HG03095 (cell line): Measurements from ENCODE around the gene NRARP.
"Not testable (repeated sequence)": the region's sequence is repeated elsewhere in the genome, so short reads cannot be mapped to it uniquely, and the experiment has no call there.

Experiments used
- ATAC-seq: cut with Tn5 transposase; IDR thresholded peaks from one replicate; pipeline ENCODE4 v1.9.1; 2021; ENCODE audit warnings: moderate library complexity; ENCODE audit not compliant: unreplicated experiment

NRARP gene

GRCh38 chr9:137264067-137264466, 38.0 kb downstream of the NRARP start:
- no peak for ATAC-seq

- no peak for ATAC-seq
Measured at GRCh38 chr9:137263506-137263905, 38.6 kb downstream of the NRARP start.

- ATAC-seq, result no peak
Measured at GRCh38 chr9:137262909-137263285, 39.2 kb downstream of the NRARP start.

DNA sequence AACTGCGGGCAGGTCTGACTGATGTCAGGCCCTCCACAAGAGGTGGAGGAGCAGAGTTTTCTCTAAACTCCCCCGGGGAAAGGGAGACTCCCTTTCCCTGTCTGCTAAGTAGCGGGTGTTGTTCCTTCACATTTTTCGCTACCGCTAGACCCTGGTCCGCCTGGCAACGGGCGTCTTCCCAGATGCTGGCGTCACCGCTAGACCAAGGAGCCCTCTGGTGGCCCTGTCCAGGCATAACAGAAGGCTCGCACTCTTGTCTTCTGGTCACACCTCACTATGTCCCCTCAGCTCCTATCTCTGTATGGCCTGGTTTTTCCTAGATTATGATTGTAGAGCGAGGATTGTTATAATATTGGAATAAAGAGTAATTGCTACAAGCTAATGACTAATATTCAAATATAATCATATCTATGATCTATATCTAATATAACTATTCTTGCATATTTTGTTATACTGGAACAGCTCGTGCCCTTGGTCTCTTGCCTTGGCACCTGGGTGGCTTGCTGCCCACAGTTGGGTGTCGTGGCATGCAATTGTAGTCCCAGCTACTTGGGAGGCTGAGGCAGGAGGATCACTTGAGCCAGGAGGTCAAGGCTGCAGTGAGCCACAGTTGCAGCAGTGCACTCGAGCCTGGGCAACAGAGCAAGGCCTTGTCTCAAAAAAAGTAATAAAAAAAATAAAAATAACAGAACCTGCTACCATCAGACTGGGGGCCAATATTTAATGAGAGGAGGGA, 39.7 kb downstream of the NRARP start:
- ATAC-seq, result not testable (repeated sequence)

- no peak for ATAC-seq
Measured at GRCh38 chr9:137256856-137257255, 45.2 kb downstream of the NRARP start.

DNA sequence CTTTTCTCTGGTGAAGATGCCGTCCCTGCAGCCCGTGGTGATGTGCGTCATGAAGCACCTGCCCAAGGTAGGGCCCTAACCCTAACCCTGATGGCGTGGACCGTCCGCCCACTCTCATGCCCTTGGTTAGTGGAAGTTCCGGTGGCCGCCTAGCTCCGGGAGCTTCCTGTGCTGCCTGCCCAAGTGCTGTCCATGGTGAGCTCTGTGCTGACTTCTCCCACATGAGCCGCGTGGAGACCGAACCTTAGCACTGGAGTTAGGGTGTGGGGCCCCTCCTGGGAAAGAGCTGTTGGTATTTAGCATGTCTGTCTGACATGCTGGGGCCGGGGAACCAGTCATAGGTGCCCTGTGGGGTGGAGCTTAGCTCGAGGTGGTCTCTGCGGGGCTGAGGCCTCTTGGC, 45.7 kb downstream of the NRARP start:
- no peak for ATAC-seq

GRCh38 chr9:137255448-137256114, 46.5 kb downstream of the NRARP start:
- ATAC-seq, result no peak

GRCh38 chr9:137254624-137255447, 47.2 kb downstream of the NRARP start, which contains the start of gene NELFB:
NELFB (plus strand) TSS chr9:137255327.
- peak; percentile 61 for ATAC-seq

DNA sequence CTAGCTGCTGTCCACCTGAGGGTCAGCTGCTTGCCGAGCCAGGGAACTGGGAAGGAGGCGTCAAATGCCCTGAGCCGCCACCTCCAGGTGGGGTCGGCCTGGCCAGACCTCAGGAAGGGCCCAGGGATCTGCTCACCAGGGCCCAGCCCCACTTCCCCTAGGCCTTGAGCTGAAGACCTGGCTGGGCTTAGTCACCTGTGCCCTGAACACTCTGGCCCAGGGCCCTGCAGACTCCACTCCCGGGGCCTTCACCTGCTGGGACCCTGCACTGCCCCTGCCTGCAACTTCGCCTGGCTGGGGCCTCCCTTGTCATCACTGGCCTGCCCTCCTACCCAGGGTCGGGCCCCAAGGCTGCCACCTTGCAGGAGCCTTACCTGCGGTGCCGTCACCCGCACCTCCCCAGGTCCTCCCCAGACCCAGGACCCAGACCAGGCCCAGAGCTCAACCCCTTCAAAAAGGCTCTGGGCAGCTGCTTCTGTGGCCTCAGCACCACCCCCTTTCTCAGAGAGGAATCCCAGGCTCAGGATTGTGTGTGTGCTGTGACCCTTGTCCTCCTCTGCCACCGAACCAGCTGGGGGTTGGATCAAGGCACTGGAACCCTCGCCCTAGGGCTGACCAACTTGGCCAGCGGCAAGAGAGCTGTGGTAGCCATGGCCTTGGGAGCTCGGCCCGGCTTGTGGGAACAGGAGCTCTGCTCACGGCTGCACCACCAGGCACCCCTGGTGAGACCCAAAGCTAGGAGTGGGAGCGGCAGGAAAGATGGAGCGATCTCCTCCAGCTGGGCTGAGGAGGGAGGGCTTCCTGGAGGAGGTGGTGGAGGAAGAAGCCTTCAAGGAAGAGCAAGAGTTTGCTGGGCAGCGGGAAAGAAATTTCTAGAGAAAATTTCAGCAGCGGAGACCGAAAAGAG, 48.1 kb downstream of the NRARP start:
- ATAC-seq, result no peak

DNA sequence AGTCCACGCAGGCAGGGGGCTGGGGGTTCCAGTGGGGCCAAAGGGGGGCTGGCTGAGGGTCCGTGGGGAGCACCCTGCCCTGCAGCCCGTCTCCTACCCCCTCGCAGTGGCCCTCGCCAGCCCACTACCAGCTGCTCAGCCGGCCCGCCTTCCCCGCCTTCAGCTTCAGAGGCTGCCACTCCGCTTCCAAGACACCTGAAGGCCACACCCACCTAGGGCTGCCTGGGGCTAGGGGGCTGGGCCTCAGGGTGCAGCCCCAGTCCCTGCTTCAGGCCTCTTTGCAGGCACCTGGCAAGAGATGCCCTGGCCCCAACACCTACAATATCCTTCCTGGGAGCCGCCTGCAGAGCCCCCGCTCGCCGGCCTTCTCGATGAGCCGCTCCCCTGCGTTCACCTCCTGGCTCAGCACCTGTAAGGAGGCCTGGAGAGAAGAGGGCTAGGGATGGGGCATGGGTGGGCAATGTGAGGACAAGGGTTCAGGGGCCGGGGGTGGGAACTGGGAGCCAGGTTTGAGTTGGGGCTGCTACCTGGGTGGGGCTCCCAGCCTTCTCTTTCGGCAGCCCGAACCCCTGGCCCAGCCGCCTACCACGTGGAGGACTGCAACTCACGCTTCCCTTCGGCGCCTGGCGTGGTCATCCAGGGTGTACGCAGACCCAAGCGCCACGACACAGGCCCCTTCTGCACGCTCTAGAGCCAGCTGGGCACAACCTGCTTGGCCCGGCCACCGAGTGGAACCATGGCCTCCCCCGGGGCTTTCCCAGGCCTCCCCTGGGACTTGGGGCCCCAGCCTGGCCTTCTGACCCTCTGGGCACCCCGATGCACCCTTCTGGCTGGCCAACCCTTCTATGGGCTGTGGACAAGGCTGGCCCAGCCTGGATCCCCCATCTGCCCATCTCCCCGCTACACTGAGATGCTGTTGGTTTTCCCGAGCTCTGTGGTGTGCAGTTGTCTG, 49.2 kb downstream of the NRARP start:
- ATAC-seq, result no peak

DNA sequence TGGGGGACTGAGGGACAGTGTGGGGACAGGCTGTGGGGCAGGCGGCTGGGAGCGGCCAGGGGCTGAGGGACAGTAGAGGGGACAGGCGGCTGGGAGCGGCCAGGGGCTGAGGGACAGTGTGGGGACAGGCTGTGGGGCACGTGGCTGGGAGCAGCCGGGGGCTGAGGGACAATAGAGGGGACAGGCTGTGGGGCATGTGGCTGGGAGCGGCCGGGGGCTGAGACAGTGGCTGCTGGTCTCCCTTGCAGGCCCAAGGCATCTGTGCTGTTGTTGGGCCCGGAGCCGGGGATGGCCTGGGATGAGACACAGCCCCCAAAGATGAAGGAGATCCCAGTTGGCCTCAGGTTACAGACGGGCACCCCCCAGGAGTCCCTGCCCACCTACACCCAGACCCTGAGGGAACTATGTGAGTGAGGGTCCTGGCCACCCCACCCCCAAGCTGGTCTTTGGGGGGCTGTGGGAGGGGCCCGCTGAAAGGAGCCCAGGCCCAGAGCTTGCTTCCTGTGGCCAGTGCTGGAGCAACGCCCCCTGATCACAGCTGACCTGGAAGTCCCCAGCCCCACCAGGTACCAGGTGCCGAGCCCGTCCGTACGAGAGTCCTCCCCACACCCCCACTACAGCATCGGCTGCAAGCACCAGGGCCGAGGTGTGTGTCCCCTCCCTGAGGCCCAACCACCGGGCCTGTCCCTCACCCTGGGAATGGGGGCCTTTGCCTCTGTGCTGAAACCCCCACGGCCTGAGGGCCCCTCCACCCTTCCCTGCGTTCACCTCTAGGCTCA, 50.4 kb downstream of the NRARP start:
- ATAC-seq, result no peak

DNA sequence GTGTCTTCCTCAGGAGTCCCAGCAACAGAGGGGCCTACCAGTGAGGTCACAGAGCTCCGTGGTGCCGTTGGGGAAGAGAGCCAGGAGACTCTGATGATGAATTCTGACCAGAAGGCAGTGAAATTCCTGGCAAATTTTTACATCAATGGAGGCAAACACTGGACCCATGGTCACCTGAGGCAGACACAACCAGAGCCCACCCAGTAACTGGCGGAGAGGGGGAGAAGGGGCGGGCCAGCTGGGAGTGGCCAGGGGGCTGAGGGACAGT, 50.9 kb downstream of the NRARP start, which contains the start of gene STPG3:
STPG3 (plus strand) TSS at position 93 of the 268 bp plus-strand sequence; CDS start at position 94, 1 bp downstream.
- ATAC-seq, result no peak

GRCh38 chr9:137250329-137251193, 51.5 kb downstream of the NRARP start:
- ATAC-seq, result no peak
